ENCODE measurements around the gene STK10.

The STK10 gene

DNA sequence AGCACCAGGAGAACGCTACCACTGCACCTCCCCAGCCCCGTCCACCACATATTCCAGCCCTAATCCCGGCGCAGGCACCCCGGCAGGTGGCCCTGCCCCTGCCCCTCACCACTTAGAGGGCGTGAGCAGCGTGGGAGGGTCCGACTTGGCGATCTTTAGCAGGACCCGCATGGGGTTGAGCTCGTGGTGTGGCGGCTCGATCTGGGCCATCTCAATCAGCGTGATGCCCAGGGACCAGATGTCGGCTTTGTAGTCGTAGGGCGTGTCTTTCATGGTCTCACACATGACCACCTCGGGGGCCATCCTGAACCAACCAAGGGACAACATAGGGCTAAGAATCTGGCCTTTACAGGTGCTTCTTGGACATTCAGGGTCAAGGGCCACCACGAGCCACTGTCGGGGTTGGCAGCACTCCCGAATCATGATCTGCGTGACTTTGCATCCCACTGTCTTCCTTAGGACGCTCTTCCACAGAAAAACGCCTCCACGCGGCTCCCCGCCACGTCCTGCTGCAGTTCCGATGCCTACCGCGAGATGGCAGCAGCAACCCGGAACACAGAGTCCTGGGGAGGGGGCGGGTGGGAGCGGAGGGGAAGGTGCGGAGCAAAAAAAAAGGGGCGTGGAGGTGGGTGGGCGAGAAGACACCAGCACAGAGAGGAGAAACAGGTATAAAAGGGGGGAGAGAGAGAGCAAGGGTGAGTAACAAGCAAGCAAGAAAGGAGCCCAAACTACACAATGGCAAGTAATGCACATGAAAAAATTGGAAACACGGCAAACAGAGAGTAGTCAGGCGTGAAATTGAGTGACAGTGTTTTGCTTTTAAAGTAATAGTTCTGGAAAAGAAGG is 81.3 kb downstream of the STK10 start:
- peak; percentile 53 for DNase-seq

GRCh38 chr5:172105811-172106210 is 82.2 kb downstream of the STK10 start:
- DNase-seq = no peak

DNA sequence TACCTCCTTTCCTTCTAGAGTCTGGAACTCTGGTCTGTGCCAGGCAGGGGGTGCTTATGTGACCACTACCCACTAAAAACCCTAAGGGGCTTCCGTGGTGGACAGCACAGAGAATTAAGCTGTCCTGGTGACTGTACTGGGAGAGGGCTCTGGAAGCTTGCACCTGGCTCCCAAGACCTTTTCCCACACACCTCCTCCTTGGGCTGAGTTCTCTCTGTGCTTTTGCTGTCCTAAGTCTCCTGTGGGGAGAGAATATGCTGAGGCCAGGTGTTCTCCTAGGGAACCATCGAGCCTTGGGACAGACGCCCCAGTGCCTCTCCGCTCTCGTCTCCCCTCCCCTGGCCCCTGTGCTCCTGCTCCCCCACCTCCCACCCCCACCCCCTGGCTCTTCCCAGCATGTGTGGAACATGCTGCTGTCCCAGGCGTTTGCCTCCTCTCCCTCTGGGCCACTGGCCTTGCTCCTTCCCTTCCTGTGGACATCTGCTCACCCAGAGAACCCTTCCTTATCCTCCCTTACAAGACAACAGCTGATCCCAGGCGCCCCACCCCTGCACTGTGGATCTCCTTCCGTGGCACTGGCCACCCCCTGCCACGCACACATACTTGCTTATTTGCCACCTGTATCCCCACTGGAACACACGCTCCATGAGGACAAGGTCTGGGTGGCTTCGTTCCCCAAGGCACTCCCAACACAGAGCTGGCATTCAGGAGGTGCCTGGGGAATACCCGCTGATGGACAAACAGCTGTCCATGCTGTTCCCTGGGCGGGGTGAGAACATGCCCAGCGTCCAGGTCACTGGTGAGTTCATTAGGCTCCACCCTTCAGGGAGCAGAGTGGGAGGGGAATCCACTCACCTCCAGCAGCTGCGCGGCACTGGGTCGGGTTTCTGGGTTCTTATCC is 83.0 kb downstream of the STK10 start:
- DNase-seq = no peak

- DNase-seq = no peak
Measured at GRCh38 chr5:172104021-172104420, 84.0 kb downstream of the STK10 start.

DNA sequence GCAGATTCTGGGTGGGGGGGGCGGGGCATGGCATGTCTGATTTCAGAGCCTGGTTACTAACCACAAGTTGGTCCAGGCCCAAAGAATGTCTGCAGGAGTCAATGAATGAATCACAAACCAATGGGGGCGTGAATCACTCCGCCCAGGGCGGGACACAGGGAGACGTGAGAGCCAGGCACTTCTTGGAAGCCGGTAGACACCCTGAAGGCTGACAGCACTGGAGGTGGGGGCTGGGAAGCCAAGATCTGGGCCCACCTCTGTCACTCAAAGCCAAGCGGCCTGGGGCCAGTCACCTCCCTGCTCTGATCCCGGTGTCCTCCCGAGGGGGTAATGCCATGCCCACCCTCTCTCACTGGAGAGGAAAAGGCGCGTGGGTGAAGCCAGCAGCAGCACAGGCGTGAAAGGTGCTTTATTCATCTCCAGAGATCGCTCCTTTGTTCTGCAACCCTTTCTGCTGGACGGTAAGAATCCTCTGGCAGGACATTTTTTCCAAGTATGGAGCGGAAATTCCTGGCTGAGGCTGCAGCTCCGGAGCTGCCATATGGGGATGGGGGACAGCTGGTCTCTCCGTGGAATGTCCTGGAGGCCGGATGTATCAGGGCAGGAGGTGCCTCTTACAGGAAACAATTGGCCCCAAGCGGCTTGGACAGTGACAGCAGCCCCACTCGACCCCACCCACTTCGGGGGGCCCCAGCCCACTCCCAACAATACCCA is 85.0 kb downstream of the STK10 start:
- no peak for DNase-seq

DNA sequence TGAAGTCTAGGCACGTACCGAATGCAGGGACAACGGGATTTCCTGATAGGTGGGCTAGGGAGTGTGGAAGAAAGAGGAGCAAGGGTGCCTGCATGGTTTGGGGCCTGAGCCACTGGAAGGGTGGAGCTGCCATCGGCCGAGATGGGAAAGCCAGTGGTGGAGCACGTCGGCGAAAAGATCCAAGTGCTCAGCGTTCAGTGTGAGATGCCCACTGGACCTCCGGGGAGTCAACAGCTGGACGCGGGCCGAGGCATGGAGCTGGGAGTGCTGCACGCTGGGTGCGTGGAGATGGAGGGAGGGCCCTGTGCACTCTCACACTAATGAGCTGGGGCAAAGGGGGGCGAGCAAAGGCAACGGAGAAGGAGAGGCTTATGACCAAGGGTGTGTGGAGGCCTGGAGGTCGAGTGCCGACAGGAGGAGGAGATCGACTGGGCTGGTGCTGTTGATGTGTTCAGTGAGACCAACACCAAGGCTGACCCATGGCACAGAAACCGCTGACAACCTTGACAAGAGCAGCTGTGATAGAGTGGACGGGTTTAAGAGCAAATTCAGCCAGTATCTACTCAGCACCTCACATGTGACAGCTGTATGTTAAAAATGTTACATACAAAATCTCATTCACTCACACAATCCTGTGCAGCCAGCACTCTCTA is 85.7 kb downstream of the STK10 start:
- no peak for DNase-seq

- no peak for DNase-seq
Measured at GRCh38 chr5:172101547-172102217, 86.3 kb downstream of the STK10 start.

DNA sequence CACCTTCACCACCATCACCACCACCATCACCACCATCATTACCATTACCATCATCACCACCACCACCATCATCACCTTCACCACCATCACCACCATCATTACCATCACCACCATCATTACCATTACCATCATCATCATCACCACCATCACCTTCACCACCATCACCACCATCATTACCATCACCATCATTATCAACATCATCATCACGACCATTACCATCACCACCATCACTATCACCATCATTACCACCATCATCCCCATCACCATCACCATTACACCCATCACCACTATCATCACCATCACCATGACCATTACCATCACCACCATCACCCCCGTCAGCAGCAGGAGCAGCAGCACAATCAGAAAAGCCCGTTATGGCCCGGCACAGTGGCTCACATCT is 89.1 kb downstream of the STK10 start:
- DNase-seq = no peak

- no peak for DNase-seq
Measured at GRCh38 chr5:172098046-172098445, 90.0 kb downstream of the STK10 start.

DNA sequence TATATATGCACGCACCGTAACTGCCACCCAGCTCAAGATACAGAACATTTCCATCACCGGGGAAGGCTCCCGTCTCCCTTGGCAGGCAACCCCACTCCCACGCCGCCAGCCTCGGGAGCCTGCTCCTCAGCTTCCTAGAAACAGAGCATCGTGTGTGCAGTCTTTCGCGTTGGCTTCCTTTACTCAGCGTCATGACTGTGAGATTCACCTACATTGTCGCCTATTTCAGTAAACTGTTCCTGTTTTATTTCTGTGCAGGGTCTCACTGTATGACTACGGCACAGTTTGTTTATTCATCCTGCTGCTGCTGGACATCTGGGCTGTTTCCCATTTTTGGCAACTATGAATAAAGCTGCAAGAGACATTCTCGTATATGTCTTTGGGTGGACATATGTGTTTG is 90.7 kb downstream of the STK10 start:
- DNase-seq = no peak

DNA sequence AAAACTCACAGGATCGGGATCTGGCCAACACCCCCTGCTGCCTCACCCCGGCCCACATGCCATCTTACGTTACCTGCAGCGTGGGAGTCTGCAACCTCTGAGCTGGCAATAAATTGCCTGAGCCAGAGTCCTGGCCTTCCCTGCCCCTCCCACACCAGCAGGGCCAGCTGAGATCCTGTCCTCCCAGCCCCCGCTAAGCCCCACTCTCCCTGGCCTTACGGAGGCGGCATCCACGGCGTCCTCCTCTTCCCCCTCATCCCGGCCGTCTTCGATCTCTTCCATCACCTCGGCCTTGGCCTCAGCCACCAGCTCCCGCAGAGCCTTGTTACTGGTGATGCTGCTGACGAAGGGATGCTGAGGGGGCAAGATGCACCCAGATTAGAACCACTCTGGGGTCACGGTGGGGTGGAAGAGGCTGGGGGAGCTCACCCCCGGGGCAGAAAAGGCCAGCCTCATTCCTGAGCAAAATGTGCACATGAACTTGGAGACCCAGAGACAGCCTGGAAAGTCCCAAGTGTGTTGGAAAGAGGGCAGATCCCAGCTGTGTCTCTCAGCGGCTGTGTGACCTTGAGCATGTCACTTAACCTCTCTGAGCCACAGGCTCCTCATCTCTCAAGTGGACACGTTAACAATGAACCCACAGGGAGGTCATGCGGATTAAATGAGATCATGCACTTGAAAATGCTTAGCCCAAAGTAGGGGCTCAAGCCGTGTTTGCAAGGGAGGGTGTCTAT is 91.7 kb downstream of the STK10 start:
- DNase-seq = no peak

DNA sequence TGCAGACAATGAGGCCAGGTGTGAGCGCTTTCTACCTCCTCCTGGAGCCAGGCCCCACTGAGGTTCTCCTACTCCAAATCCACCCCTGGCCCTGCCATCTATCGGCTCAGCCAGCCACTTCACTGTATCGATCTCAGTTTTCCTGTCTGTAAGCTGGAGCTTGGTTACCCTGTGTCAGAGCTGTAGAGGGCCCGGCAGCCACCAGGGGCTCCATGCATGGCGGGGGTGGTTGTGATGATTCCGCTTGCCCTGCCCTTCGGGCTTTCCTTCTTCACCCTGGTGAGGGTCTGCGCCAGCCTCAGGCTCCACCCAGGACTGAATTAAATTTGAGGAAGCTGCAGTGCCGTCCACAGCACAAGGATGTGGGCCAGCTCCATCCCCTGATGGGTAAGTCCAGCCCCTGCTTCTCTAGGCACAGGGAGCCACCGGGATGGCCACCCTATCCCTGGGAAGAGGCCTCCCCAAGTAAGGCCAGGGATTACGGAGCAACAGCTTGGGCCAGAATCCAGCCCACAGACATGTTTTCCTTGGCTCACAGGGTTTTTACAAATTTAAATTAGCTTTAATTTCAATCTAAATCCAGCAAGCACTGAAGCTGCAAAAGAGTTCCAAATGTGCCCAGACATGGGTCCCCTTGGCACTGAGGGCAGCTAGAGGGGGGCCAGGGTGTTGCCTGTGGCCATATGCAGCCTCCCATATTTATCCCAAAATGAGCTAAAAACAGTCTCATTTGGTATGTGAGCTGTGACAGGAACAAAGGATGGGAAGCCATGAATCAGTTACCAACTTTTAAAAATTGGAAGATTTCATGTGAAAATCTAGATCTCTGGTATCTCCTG is 92.4 kb downstream of the STK10 start:
- no peak for DNase-seq

- no peak for DNase-seq
Measured at GRCh38 chr5:172093965-172094364, 94.1 kb downstream of the STK10 start.

GRCh38 chr5:172093559-172093958 is 94.5 kb downstream of the STK10 start:
- DNase-seq = no peak

GRCh38 chr5:172091956-172092732 is 95.9 kb downstream of the STK10 start:
- DNase-seq = no peak

DNA sequence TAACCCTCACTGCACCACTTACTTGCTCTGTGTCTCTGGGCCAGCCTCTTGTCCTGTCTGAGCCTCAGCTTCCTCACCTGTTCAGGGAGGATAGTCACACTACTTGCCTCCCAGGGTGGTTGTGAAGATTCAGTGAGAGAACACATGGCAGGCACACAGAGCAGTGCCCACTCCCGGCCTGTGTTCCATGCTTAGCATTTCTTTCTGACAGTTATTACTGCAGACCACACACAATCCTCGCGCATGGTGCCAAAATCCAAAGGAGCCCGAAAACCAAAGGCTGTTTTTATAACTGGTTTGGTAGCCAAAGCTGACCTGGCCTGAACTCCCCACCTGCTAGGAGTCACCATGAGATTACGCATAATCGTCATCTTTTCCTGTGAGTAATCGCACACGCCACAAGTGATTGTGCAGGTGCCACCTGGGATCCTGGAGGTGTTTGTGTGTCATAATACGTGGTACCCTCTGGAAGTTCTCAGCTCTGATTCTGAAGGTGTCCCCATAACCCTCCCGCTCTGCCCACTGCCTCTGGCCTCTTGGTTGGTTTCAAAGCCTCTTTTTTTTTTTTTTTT is 97.0 kb downstream of the STK10 start:
- no peak for DNase-seq

DNA sequence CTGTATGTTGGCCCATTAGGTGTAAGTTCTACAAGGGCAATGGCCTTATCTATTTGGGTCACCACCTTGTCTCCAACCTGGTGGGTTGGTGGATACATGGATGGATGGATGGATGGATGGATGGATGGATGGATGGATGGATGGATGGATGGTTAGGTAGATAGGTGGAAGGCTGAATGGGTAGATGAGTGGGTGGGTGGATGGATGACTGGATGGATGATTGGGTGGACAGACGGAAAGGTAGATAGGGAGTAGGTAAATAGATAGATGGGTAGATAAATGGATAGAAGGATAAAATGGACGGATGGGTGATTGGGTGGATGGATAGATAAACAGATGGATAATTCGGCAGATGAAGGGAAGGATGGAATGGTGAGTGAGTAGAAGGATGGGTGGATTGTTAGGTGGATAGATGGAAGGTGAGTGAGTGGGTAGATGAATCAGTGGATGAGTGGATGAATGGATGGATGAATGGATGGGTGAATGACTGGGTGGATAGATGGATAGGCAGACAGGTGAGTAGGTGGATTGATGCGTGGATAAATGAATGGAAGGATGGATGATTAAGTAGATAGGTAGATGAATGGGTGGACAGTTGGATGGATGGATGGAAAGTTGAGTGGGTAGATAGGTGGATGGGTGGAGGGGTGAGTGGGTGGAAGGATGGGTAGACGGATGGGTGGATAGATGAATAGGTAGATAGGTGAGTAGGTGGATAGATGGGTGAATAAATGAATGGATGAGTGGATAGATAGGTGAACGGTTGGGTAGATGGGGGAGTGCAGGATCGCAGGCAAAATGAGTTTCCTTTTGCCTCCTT is 98.5 kb downstream of the STK10 start:
- DNase-seq = no peak

GRCh38 chr5:172088801-172089200 is 99.2 kb downstream of the STK10 start:
- DNase-seq = no peak

Data from CD4-positive, alpha-beta T cell treated with Interferon gamma for 1 hour (primary cell).